Keratinocyte (primary cell): Measurements from ENCODE around the gene TMEM52B.

Source experiments
- EZH2 ChIP-seq: IDR thresholded peaks from one replicate; pipeline ENCODE4 v1.6.1; 2012; ENCODE audit warnings: inconsistent platforms, mild to moderate bottlenecking, low read length, moderate library complexity
- TF ChIP-seq, protein P1 (sequence below), 3 experiments: IDR thresholded peaks in 1 of 3; conservative IDR thresholded peaks in 1 of 3; optimal IDR thresholded peaks in 1 of 3; 2 replicates in 2 of 3; 3 replicates in 1 of 3; pipeline versions ENCODE3 to v1.5.1; 2011; ENCODE audit warnings: low read length in 3 of 3, mild to moderate bottlenecking in 3 of 3, moderate library complexity in 2 of 3, control low read depth in 1 of 3, inconsistent platforms in 1 of 3; ENCODE audit not compliant: insufficient read depth in 2 of 3; ENCODE audit errors: extremely low read depth in 1 of 3

DNA sequence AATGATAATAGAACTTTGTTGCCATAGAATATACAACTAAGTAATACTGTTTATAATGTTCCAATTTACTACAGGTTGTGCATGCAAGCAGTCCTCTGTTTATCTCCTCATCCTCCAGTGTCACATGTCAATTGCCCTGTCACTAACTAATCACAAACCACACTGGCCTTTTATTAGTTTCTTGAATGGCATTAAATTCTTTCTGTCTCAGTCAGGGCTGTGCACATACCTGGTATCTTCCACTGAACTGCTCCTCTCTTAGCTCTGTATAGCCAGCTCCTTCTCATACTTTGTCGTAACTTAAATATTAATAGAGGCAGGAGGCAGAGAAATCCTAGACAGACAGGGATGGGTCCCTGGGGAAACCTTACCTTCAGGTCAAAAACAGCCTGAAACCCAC is 57.9 kb downstream of the TMEM52B start:
- TF ChIP-seq, protein P1, sequence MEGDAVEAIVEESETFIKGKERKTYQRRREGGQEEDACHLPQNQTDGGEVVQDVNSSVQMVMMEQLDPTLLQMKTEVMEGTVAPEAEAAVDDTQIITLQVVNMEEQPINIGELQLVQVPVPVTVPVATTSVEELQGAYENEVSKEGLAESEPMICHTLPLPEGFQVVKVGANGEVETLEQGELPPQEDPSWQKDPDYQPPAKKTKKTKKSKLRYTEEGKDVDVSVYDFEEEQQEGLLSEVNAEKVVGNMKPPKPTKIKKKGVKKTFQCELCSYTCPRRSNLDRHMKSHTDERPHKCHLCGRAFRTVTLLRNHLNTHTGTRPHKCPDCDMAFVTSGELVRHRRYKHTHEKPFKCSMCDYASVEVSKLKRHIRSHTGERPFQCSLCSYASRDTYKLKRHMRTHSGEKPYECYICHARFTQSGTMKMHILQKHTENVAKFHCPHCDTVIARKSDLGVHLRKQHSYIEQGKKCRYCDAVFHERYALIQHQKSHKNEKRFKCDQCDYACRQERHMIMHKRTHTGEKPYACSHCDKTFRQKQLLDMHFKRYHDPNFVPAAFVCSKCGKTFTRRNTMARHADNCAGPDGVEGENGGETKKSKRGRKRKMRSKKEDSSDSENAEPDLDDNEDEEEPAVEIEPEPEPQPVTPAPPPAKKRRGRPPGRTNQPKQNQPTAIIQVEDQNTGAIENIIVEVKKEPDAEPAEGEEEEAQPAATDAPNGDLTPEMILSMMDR (optimal IDR thresholded peaks at IDR 0.05 in 1 of 3, IDR thresholded peaks at IDR 0.05 in 1 of 3, conservative IDR thresholded peaks at IDR 0.05 in 1 of 3; ENCODE audit: extremely low read depth in 1 of 3, insufficient read depth in 2 of 3, low read length in 3 of 3): no peak
- no peak for TF ChIP-seq EZH2
